Omental fat pad (tissue), 4 donors: Measurements from ENCODE around the gene ECM1. TPM values are rescaled to one million over a fixed set of nuclear protein-coding genes. Genes with fewer than 3 reads are reported as not detected.
A peak's percentile ranks its signal among the peaks of the same experiment; 100 is the strongest.

ENCODE experiments used
- ATAC-seq: fragments of 150-250 bp; one replicate; pipeline ENCODE4 v1.9.1; 2016; ENCODE audit warnings: mild to moderate bottlenecking, moderate library complexity; ENCODE audit not compliant: low FRiP score
- DNase-seq: peaks from one replicate; pipeline ENCODE4 v3.0.0-alpha.2; 2019; ENCODE audit warnings: low spot score
- CTCF ChIP-seq, 3 donors: fragments of 450-650 bp; IDR thresholded peaks; one replicate each; pipeline ENCODE4 v1.5.1; 2016 to 2017; ENCODE audit warnings: antibody characterized with exemption in 3 of 3, mild to moderate bottlenecking in 3 of 3, moderate library complexity in 2 of 3
- small RNA-seq: library from RNA; depleted of rRNA; stranded (forward); fragments of <200 nt; gene quantifications from one replicate; pipeline ENCODE3, GENCODE V24; 2016
- total RNA-seq, 4 donors: library from RNA; depleted of rRNA; stranded (reverse); fragments of >200 nt; gene quantifications; one replicate each; pipeline ENCODE4 v1.1.0, GENCODE V29; 2016

The ECM1 gene
- total RNA-seq, 4 donors from 2014 or later: 10.8 to 24.8 (median 18.5) TPM

DNA sequence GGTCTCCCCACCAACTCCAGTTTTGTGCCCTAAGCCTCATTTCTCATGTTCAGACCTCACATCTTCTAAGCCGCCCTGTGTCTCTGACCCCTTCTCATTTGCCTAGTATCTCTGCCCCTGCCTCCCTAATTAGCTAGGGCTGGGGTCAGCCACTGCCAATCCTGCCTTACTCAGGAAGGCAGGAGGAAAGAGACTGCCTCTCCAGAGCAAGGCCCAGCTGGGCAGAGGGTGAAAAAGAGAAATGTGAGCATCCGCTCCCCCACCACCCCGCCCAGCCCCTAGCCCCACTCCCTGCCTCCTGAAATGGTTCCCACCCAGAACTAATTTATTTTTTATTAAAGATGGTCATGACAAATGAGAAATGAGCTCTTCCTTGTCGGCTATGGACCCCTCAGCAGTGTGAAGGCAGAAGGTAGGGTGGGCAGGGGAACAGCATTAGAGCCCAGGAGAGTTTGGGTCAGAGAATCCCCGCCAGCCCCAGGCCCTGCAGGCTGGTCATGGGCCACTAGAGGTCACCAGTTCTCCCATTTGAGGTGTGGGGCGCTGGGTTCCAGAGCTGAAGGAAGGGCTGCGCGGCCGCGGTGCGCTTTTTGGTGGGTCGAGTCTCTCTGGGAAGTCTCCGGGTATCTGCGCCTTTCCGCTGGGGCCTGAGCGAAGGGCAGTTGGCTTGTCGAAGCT, 52.8 kb downstream of the ECM1 start:
- peak in 2 of 3 donors; percentile 4 to 62 for TF ChIP-seq CTCF (IDR thresholded peaks at IDR 0.05)
- peak; percentile 25 for ATAC-seq

GRCh38 chr1:150561254-150561973, 53.5 kb downstream of the ECM1 start:
- DNase-seq (no peak), ATAC-seq (peak; percentile 75)
- no peak for TF ChIP-seq CTCF (IDR thresholded peaks at IDR 0.05)

More for the DNA sequence above, 52.8 kb downstream of the ECM1 start:
- no peak for DNase-seq

DNA sequence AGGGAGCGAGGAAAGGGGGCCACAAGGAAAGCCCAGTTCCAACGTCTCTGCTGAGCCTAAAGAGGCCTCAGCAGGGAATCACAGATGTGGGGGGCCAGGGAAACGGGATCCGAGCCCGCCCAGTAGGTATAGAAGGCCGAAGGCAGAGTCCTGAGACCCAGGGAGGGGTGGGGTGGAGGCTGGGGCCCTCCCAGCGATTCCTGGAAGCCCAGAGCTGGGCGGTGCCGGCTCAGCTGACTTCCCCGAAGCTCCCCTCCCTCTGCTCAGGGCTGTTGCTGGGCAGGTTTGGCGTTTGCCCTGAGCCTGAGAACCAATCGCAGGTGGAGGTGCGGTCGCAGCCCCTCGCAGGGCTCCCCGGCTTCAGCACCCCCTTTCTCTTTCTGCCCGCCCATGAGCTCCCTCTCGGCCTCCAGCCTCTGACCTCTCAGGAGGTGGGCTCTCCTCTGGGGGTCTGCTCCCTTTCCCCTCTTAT, 54.1 kb downstream of the ECM1 start:
- TF ChIP-seq CTCF (IDR thresholded peaks at IDR 0.05): no peak
- peak; percentile 62 for ATAC-seq
- DNase-seq: no peak

GRCh38 chr1:150562446-150563339, 54.8 kb downstream of the ECM1 start:
- TF ChIP-seq CTCF (IDR thresholded peaks at IDR 0.05): no peak
- no peak for ATAC-seq
- DNase-seq: no peak

Small RNA genes lying within 50 kb of the gene (small RNA-seq; reads per million reads assigned to genes)
- not detected for gene MIR4257

Other genes starting within 250 kb of the ECM1 start
- 100 to 1,000 TPM in 1 of 4 donors, 10 to 100 TPM in 3; 90.1 to 101 (median 95.2) TPM for gene APH1A, start 239.1 kb upstream of the ECM1 start, total RNA-seq
- gene C1orf54, start 235.3 kb upstream of the ECM1 start, total RNA-seq: 10 to 100 TPM in 2 of 4 donors, 1 to 10 TPM in 2; 5.8 to 12.0 (median 10.1) TPM
- 1 to 10 TPM in 3 of 4 donors, under 1 TPM in 1; 0.75 to 5.5 (median 2.2) TPM for gene CIART, start 225.6 kb upstream of the ECM1 start, total RNA-seq
- gene MRPS21, start 214.2 kb upstream of the ECM1 start, total RNA-seq: 10 to 100 TPM; 35.7 to 45.3 (median 36.6) TPM
- 10 to 100 TPM; 23.3 to 68.6 (median 48.5) TPM for gene PRPF3, start 186.6 kb upstream of the ECM1 start, total RNA-seq
- 10 to 100 TPM; 14.5 to 19.9 (median 16.3) TPM for gene RPRD2, start 144.0 kb upstream of the ECM1 start, total RNA-seq
- 10 to 100 TPM in 2 of 4 donors, 1 to 10 TPM in 2; 7.0 to 10.9 (median 10.0) TPM for gene TARS2, start 20.7 kb upstream of the ECM1 start, total RNA-seq
- not detected for gene FALEC, start 7.6 kb downstream of the ECM1 start, total RNA-seq
- gene ADAMTSL4, start 41.3 kb downstream of the ECM1 start, total RNA-seq: 10 to 100 TPM; 33.7 to 46.6 (median 39.9) TPM
- gene MCL1, start 71.5 kb downstream of the ECM1 start, total RNA-seq: 100 to 1,000 TPM; 505 to 845 (median 657) TPM
- 100 to 1,000 TPM; 115 to 179 (median 155) TPM for gene ENSA, start 121.5 kb downstream of the ECM1 start, total RNA-seq
- 10 to 100 TPM; 12.4 to 19.5 (median 17.9) TPM for gene GOLPH3L, start 189.0 kb downstream of the ECM1 start, total RNA-seq
- 1 to 10 TPM in 1 of 4 donors, under 1 TPM in 1, not detected in 2; 0.46 to 2.0 TPM for gene HORMAD1, start 212.8 kb downstream of the ECM1 start, total RNA-seq